ENCODE results near the gene PRKG1.

The PRKG1 gene

GRCh38 chr10:51759896-51760534 lies 685.7 kb downstream of the PRKG1 start:
- Histone ChIP-seq H4K20me1 (ENCODE audit: insufficient read depth, low read length) (no peaks in the 10 kb centered on the region), H3K9me3 (ENCODE audit: insufficient read depth, low read length, severe bottlenecking) (no peaks in the 10 kb centered on the region), H3K27me3 (ENCODE audit: insufficient read depth, low read length, poor library complexity) (no peaks in the 10 kb centered on the region), H3K9ac (ENCODE audit: low read depth, low read length) (no peak overlapping the region), H3K79me2 (ENCODE audit: insufficient read depth, low read length) (no peaks in the 10 kb centered on the region), H3K27ac (ENCODE audit: low read length) (no peak overlapping the region), H3K36me3 (ENCODE audit: insufficient read depth, low read length) (no peaks in the 10 kb centered on the region), H3K4me3 (ENCODE audit: low read depth in 1 of 2, low read length in 2 of 2) (no peak overlapping the region), H3K4me2 (ENCODE audit: insufficient read depth, low read length) (no peak overlapping the region), H3K4me1 (ENCODE audit: insufficient read depth, low read length) (no peaks in the 10 kb centered on the region), H2AFZ (ENCODE audit: low read depth, low read length) (no peak overlapping the region)
- DNase-seq (no peak), ATAC-seq (ENCODE audit: insufficient read depth, low read depth) (no peak)
- TF ChIP-seq CTCF (IDR thresholded peaks at IDR 0.05; ENCODE audit: borderline replicate concordance, extremely low read depth, low read length, poor library complexity, severe bottlenecking) = no peak
- TF ChIP-seq EZH2 (IDR thresholded peaks at IDR 0.05; ENCODE audit: borderline replicate concordance, low read depth, low read length, severe bottlenecking) = no peak

- no peak overlapping the region for H3K4me3 ChIP-seq (ENCODE audit: low read depth in 1 of 2, low read length in 2 of 2)
- TF ChIP-seq CTCF (IDR thresholded peaks at IDR 0.05; ENCODE audit: borderline replicate concordance, extremely low read depth, low read length, poor library complexity, severe bottlenecking) (no peak), EZH2 (IDR thresholded peaks at IDR 0.05; ENCODE audit: borderline replicate concordance, low read depth, low read length, severe bottlenecking) (no peak)
Measured at GRCh38 chr10:51760864-51761640, 686.8 kb downstream of the PRKG1 start.

GRCh38 chr10:51763746-51764145 lies 689.5 kb downstream of the PRKG1 start:
- H2AFZ ChIP-seq (ENCODE audit: low read depth, low read length) = no peak overlapping the region
- no peak overlapping the region for H3K9ac ChIP-seq (ENCODE audit: low read depth, low read length)
- H3K9me3 ChIP-seq (ENCODE audit: insufficient read depth, low read length, severe bottlenecking) = no peaks in the 10 kb centered on the region
- H3K36me3 ChIP-seq (ENCODE audit: insufficient read depth, low read length) = no peaks in the 10 kb centered on the region
- ATAC-seq (ENCODE audit: insufficient read depth, low read depth) (no peak), DNase-seq (no peak)
- no peak overlapping the region for H3K4me2 ChIP-seq (ENCODE audit: insufficient read depth, low read length)
- no peak overlapping the region for H3K4me3 ChIP-seq (ENCODE audit: low read depth in 1 of 2, low read length in 2 of 2)
- H3K27me3 ChIP-seq (ENCODE audit: insufficient read depth, low read length, poor library complexity) = no peaks in the 10 kb centered on the region
- TF ChIP-seq EZH2 (IDR thresholded peaks at IDR 0.05; ENCODE audit: borderline replicate concordance, low read depth, low read length, severe bottlenecking) (no peak), CTCF (IDR thresholded peaks at IDR 0.05; ENCODE audit: borderline replicate concordance, extremely low read depth, low read length, poor library complexity, severe bottlenecking) (no peak)
- H3K79me2 ChIP-seq (ENCODE audit: insufficient read depth, low read length) = no peaks in the 10 kb centered on the region
- H3K27ac ChIP-seq (ENCODE audit: low read length) = no peak overlapping the region
- H4K20me1 ChIP-seq (ENCODE audit: insufficient read depth, low read length) = no peaks in the 10 kb centered on the region
- no peaks in the 10 kb centered on the region for H3K4me1 ChIP-seq (ENCODE audit: insufficient read depth, low read length)

More at GRCh38 chr10:51760864-51761640, 686.8 kb downstream of the PRKG1 start:
- no peaks in the 10 kb centered on the region for H3K4me1 ChIP-seq (ENCODE audit: insufficient read depth, low read length)
- ATAC-seq (ENCODE audit: insufficient read depth, low read depth) (no peak), DNase-seq (no peak)
- no peak overlapping the region for H3K9ac ChIP-seq (ENCODE audit: low read depth, low read length)
- no peaks in the 10 kb centered on the region for H3K36me3 ChIP-seq (ENCODE audit: insufficient read depth, low read length)
- H3K79me2 ChIP-seq (ENCODE audit: insufficient read depth, low read length) = no peaks in the 10 kb centered on the region
- no peaks in the 10 kb centered on the region for H3K9me3 ChIP-seq (ENCODE audit: insufficient read depth, low read length, severe bottlenecking)
- H3K27me3 ChIP-seq (ENCODE audit: insufficient read depth, low read length, poor library complexity) = no peaks in the 10 kb centered on the region
- no peaks in the 10 kb centered on the region for H4K20me1 ChIP-seq (ENCODE audit: insufficient read depth, low read length)
- H3K4me2 ChIP-seq (ENCODE audit: insufficient read depth, low read length) = no peak overlapping the region
- no peak overlapping the region for H2AFZ ChIP-seq (ENCODE audit: low read depth, low read length)
- H3K27ac ChIP-seq (ENCODE audit: low read length) = no peak overlapping the region
